NCI-H69 (cell line): ENCODE results near the gene DNMT3A.
A peak's percentile ranks its signal among the peaks of the same experiment; 100 is the strongest.

ENCODE experiments used
- DNase-seq: peaks from one replicate; lab custom pipeline; 2025; lab: John Stamatoyannopoulos, UW

The DNMT3A gene

DNA sequence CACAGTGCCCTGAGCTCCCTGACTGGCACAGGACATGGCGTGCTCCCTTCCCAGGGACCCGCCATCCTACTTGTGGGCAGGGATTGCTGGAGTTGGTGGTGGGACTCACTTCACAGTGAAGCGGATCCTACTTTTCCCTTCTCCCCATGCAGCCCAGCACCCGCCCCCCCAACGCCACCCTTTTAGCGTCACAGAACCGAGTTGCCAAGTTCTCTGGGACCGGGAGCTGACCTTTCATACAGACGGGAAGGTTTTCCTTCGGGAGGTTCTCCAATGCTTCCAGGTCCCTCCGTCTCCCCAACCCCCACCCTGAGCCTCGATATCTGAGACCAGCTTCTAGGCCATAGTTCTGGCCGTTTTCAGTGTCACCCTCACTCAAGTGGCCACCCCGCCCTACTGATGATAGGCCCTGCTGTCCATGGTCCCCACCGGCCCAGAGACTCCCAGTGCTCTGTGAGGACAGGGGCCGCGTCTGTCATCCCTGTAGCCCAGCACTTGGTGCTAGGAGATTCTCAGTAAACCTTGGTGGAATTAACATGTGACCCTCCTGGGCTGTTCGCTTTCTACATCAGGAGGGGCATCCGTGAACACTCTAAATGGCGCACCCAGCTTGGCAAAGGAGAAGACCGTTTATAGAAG is 1.6 kb upstream of the DNMT3A start:
- no peak for DNase-seq

DNA sequence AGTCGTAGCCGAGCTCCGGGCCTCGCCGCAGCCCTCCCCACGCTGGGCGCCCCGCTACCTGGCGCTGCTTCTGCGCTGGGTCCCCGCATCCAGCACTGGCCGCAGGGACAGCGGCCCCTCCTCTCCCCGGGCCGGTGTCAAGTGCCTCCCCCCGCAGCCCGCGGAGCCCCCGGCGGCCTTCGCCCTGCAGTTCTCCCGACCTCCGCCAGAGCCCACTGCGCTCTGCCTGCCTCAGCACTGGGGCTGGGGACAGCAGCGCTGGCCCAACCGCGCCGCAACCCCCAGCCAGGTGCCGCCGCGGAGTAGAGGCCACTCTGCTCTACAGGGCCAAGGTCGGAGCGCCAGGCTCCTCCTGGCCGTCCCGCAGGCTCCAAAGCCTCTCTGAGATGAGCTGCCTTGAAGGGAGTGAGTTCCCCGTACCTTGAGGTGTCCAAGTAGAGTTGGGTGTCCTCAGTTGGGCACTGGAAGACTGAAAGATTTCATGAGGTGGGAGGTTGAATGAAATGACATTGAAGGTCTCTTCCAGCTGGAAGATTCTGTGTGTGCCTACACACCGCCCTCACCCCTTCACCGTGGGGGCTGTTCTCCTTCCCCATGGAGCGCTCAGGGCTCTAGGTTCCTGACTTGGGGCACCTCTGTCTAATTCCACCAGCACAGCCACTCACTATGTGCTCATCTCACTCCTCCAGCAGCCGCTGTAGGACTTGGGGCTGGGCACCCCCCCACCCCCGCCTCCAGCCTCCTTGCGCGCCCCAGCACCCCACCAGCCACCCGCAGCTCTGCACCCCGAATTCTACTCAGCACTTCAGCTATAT is 854 bp upstream of the DNMT3A start:
- DNase-seq: peak; percentile 82

DNA sequence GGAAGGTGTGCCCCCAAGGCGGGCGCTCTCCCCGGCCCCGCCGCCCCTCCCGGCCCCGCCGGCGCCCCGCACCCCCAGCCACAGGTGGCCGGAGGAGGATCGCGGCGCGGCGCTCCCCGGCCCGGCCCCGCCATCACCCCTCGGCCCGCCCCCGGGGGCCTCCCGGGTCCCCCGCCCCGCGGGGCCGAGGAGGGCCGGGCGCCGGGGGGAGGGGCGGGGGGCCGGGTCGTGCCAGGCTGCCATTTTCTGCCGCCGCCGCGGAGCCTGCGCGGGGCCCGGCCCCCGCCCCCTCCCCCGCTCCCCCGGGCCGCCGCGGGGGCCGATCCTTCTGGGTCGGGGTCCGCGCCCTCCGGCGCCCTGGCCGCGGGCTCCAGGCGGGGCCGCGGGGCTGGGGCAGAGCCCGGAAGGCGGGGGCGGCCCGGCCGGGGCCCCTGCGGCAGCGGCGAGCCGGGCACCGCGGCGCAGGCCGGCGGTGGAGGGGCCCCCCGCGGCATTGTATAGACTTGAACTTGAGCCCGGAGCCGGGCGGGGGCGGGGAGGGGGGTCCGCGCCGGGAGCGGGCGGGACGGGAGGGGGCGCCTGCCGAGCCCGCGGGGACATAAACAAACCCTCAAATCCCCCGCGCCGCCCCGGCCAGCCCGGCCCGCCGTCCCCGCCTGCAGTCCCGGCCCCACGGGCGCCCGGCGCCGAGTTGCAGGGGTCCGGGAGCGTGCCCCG is 556 bp downstream of the DNMT3A start:
- peak; percentile 79 for DNase-seq

- peak; percentile 84 for DNase-seq
These were observed 1.4 kb downstream of the DNMT3A start for GRCh38 chr2:25340181-25340921.

DNA sequence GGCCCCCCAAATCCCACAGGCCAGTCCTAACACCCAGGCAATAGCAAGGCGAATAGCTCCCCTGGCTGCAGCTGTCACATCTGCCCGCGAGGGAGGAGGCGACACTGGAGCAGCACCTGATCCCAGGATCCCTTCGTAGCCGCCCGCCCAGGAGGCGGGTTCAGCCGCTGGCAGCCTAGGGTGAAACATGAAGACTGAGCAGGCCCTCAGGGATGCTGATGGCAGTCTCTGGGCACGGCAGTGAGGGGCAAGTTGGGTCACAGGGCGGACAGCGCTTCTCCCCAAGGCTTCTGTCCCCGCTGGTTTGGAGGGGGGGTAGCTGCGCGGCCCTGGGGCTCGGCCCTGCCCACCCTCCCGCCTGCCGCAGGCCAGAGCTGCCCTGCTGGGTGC is 1.9 kb downstream of the DNMT3A start:
- peak; percentile 80 for DNase-seq

DNA sequence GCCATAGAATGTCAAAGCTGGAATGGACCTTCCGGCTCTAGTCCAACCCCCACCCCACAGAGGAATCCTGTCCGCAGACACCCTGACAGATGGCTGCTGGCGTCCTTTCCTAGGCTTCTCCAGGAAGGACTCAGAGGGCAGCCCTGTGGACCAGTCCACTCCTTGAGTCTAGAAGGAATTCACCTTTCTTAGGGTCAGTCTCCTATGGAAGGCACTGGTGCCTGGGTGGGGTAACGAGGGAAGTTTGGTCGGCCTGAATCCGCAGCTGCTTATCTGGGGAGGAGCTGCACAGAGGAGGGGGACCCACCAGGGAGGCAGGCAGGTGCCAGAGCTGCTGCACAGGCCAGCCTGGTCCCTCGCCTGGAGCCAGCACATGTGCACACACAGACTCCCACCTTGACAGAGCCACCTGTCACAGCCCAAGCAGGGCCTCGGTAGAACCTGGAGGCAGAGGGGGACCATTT is 2.5 kb downstream of the DNMT3A start:
- peak; percentile 65 for DNase-seq

DNA sequence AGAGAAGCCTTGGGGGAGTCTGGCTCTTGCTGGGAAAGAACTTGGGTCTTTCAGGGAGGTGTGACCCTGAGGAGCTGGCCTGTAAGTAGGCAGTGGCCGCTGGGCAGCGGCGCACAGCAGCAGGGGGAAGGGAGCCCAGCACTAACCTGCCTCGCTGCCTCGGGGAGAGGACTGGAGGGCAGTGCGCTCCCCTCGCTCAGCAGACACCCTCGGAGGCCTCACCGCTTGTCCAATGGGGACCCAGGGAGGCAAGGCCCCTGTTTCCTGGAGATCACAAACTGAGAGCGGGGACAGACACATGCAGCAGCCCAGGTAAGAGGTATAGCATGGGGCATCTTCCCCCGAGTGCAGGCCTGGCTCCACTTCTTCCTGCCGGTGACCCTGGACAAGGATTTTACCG is 3.3 kb downstream of the DNMT3A start:
- DNase-seq: no peak

DNA sequence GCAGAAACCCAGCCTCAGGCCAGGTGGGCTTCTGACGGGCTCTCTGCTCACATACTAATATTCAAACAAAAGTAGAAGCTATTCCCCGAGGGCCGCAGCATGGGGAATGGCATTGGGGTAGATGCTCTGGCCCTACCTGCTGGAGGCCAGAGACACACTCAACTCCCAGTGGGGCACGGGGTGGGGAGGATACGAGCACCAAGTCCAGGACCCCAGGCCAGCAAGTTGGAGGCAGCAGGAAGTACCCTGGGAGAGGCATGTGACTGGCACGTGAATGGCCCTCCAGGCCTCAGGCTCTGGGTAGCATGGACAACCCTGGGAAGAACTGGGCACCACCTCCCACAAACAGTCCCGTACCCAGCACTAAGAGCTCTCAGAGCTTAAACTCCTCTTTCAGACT is 3.8 kb downstream of the DNMT3A start:
- no peak for DNase-seq

GRCh38 chr2:25337276-25337675 is 4.4 kb downstream of the DNMT3A start:
- DNase-seq: peak; percentile 7

DNA sequence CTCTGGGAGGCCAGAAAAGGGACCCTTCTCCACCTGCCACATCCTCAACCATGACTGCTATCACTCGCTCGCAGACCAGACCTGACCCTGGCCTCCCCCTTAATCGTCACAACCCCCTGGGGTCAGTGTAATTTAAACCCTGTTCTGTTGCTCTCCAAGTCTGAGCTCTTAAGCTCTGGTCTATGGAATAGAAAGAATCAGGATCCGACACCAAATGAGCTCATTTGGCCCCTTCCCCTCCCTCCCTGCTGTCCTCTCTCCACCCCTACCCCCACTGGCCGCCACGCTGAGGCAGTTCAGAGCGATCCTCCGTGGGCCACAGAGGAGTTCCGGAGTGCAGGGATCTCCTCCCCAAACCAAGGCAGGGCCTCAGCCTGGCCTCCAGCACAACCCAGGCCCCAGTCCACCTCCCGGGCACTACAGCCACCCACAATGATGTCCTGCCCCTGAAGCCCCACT is 5.3 kb downstream of the DNMT3A start:
- peak; percentile 8 for DNase-seq

DNA sequence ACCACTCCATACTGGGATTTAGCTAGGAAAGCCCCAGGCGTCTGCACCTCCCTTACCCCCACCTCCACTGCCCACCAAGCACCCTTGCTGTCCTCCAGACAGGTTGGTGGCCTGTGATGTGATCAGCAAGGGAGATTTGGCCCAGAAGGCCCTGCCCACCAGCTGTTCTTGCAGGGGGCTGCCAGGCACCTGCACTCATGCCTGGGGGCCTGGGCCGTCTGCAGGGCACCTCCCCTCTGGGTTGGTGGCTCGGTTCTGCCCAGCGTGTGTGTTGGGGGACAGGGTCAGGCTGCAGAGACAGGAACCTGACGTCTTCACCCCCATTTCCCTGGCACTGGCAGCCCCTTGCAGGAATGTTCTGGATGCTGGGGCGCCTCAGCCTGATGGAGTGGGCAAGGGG is 5.8 kb downstream of the DNMT3A start:
- no peak for DNase-seq

DNA sequence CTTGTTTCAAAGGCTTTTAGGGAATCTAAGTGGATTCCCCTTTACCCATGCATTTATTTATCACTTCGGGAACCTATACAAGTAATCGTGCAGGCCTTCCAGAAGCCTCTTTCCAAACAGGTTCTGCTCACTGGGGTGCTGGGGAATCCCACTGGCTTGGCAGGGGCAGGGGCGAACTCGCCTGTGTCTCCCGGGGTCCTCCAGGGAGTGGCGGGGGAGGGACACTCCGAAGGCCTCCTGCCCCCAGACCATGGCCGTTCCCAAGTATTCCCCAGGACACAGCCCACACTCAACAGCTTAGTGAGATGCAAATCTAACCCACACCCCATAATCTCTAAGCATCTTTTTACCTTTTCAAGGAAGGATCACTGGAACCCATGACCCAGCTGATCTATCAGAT is 6.5 kb downstream of the DNMT3A start:
- DNase-seq: no peak

- no peak for DNase-seq
These were observed 7.2 kb downstream of the DNMT3A start for GRCh38 chr2:25334482-25334881.

DNA sequence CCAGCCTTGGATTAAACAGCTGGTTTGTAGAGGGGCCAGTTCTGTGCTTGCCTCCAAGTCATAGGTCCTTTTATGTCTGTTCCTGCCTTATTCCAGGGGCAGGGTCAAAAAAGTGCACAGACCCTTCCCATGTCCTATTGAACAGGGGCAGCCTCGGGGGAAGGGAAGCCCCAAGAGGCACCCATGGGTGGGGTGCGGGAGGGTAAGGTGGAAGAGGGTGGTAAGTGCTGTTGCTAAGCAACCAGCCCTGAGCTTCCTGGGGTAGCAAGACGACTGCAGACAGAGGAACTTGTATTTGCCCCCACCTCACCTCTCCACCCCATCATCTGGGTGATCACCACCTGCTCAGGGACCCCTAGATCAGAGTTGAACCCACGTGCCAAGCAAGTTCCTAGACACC is 7.7 kb downstream of the DNMT3A start:
- DNase-seq: peak; percentile 20

DNA sequence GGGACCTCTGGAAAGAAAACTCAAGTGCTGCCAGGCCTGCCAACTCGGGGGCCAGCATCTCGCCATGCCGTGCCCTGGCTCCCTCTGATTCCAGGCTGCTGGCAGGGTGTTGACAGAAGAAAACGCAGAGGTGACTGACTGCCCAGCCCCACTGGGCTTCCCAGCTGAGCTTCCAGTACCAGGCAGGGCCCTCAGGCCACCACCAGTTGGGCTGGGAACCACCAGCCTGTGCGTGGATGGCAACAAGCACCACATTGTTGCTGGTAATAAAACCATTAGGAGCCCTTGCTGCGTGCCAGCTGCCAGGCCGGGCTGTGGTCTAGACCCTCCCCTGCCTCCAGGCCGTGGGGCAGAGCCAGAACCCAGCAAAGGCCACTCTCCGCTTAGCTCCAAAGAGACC is 9.2 kb downstream of the DNMT3A start:
- peak; percentile 81 for DNase-seq

GRCh38 chr2:25331686-25332365 is 9.9 kb downstream of the DNMT3A start:
- peak; percentile 16 for DNase-seq

GRCh38 chr2:25330937-25331336 is 10.8 kb downstream of the DNMT3A start:
- no peak for DNase-seq

- no peak for DNase-seq
These were observed 11.5 kb downstream of the DNMT3A start for GRCh38 chr2:25330273-25330672.

- DNase-seq: no peak
These were observed 13.3 kb downstream of the DNMT3A start for GRCh38 chr2:25328152-25329085.

GRCh38 chr2:25326326-25327013 is 15.3 kb downstream of the DNMT3A start:
- DNase-seq: no peak
